NCI-H2081 treated with DMSO at 0.1 percent for 48 hours (cell line): ENCODE measurements around the gene LAMA1.
"Not testable (repeated sequence)": the region's sequence is repeated elsewhere in the genome, so short reads cannot be mapped to it uniquely, and the experiment has no call there.

ENCODE experiments used
- DNase-seq: peaks from one replicate; lab custom pipeline; 2025; lab: John Stamatoyannopoulos, UW

LAMA1 gene

DNA sequence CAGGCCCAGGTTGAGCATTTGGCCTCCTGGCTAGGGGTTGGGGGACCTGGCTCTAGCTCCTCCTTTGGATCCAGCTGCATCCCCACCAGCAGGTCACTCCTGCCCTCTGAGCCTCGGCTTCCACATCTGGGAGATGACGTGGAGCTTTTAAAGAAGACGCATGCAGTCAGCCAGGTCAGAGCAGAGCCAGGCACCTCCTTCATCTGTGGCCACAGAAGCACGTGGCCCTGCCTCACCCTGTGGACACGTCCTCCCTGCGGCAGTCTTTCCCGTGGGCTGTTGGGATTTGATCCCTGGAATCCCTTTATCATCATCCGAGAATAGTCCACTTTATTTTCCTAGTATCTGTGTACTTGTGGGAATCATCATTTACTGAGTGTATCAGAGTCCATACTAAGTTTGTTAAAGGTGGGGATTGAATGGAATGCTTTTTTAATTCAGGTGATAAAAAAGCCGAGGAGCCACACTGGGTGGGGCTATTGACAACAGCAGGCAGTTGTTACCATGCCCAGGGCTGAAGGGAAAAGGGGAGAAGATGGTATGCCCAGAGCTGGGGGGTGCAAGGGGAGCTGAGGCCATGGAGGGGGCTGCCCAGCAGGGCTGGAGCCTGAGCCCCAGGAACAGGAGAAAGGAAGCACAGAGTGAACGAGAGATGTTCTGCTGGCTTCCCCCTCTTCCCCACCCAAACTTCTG lies 170.1 kb downstream of the LAMA1 start:
- DNase-seq = no peak

DNA sequence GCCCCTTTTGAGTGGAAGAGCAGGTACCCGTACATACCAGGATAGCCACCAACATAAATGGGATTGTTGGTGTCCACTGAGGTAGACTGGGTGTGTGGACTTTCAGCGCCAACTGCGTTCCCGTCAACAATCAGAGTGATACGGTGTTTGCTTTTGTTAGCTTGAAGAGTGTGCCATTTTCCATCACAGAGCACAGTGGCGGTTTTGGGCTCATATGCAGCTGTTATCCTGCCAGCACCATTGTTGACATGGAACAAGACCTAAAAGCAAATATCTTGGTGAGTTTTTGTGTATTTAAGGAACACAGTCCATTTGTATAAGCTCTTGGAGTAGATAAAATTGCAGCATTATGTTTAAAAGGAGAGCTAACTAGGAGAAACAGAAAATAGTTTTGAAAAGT lies 174.5 kb downstream of the LAMA1 start:
- DNase-seq = no peak

- DNase-seq = no peak
Measured at GRCh38 chr18:6942742-6943141, 174.9 kb downstream of the LAMA1 start.

DNA sequence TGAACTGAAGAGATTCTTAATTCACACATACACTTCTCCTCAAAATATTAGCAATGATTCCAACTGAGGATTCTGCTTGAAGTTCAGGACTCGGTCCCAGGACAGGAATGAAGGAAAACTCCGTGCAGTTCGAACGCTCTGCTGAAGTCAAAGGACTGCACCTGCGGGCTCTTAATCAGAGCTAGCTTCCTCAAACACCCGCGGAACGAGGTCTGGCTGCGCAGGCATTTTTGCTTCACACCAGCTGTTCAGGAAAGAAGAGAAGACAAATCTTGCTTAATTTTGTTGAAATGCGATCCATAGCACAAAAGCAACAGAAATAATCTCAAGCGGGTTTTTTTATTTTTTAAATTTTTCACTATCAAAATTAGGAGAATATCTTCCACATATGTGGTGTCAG lies 175.6 kb downstream of the LAMA1 start:
- no peak for DNase-seq

DNA sequence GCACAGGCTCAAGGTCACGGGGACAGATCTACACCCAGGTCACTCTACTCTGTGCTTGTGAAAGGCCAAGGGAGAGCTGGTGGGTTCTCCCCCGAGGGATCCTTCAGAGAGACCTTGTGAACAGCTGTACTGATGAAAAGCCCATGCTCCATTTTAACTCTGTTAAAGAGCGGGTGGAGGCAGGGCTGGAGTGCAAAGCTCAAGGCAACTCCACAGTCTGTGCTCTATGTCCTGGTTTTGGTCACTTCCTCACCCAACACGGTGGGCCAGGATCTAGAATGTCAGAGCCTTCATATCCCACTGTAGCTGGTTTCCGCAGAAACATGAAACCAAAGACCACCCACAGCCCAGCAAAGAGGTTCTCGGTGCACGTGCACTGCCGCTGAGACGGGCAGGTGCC lies 177.1 kb downstream of the LAMA1 start:
- no peak for DNase-seq

DNA sequence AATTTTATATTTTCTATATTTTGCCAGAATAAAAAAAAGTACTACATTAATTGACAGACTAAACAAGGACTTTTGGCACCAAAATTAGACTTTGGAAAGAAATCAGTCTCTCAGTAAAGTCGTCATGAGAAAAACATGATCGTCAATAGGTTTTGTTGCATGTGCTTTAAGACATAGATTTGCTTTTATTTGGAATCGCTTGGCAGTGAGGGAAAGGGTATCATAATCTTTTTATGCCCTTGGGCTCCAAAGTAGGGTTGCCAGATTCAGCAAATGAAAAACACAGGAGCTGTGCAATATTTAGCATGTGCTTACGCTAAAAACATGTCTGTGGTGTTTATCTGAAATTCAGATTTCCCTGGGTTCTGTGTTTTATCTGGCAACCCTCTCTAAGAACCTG lies 177.6 kb downstream of the LAMA1 start:
- no peak for DNase-seq

GRCh38 chr18:6938403-6938802 lies 179.2 kb downstream of the LAMA1 start:
- not testable (repeated sequence) for DNase-seq

- no peak for DNase-seq
Measured at GRCh38 chr18:6938003-6938402, 179.6 kb downstream of the LAMA1 start.

GRCh38 chr18:6934859-6935258 lies 182.7 kb downstream of the LAMA1 start:
- DNase-seq = no peak

DNA sequence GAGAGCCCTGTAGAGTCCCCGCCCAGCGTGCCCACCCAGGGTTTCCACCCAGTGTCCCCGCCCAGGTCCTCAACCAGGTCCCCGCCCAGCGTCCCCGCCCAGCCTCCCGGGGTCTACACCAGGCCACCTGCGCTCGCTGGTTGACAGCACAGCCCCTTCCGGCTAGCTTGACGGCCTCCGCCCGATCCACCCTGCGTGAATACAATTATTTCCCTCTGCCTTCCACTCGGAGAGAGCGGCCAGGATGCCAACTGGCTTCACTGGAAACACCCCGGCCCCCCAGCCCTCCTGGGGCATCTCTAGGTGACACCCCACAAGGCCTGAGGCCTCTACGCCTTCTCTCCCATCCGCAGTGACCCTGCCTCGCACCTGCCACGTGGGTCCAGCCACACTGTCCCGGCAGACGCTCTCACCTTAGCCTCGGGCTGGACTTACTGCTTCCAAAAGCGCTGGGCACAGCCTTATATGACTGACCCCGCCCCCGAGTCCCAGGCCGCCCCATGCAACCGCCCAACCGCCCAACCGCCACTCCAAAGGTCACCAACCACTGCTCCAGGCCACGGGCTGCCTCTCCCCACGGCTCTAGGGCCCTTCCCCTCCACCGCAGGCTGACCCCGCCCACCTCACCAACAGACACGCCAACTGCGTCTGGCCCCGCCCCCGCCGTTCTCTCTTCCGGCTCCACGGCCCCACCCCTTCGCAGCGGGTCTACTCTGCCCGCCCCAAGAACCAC lies 188.1 kb downstream of the LAMA1 start:
- DNase-seq = no peak

DNA sequence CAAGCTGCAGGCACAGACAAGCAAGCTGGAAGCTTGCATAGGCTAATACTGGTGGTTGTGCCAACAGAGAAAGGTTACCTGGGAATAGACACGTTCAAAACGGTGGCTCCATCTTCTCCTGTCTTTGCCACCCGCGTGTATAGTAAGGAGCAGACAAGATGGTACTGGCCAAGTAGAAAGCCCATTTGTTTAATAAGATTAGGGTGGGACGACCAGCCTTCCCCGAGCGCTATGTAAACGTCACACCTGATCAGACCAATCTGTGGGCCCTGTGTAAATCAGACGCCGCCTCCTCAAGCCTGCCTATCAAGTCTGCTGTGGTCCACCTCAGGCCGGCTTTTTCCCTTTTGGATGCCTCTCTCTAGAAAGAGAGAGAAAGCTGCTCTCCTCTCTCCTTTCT lies 189.2 kb downstream of the LAMA1 start:
- DNase-seq = no peak

DNA sequence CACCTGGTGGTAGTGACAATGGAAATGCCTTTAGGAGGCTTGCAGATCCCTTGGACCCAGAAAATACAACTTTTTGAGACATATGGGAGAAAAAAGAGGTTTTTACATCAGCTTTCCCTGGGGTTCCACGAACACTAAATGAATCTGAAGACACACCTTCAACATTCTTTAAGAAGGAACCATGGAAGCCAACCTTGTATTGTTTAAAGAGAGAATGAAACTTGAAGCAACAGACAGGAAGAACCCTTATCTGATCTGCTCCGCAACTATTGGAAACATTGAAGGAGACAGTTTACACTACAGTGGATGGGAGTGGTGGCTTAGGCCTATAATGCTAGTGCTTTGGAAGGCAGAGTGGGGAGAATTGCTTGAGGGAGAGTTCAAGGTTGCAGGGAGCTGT lies 190.4 kb downstream of the LAMA1 start:
- DNase-seq = no peak

GRCh38 chr18:6923220-6923619 lies 194.4 kb downstream of the LAMA1 start:
- DNase-seq = no peak

DNA sequence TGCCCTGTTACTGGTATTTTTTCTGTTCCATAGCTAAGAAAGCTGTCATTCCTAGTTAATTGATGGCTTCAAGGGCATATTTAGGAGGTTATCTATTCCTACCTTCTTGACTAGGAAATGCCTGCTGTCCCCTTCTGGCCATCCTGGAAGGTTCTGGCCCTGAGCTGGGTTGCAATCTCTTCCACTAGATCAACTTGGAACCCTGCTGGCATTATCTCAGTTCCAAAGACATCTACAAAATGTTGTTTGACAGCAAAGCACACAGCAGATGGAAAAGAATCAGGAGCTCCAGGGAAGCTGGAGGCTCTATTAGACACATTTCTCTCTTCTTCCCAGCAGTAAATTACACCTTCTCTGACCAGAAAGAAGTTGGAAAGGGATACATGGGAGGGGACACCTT lies 196.0 kb downstream of the LAMA1 start:
- no peak for DNase-seq

DNA sequence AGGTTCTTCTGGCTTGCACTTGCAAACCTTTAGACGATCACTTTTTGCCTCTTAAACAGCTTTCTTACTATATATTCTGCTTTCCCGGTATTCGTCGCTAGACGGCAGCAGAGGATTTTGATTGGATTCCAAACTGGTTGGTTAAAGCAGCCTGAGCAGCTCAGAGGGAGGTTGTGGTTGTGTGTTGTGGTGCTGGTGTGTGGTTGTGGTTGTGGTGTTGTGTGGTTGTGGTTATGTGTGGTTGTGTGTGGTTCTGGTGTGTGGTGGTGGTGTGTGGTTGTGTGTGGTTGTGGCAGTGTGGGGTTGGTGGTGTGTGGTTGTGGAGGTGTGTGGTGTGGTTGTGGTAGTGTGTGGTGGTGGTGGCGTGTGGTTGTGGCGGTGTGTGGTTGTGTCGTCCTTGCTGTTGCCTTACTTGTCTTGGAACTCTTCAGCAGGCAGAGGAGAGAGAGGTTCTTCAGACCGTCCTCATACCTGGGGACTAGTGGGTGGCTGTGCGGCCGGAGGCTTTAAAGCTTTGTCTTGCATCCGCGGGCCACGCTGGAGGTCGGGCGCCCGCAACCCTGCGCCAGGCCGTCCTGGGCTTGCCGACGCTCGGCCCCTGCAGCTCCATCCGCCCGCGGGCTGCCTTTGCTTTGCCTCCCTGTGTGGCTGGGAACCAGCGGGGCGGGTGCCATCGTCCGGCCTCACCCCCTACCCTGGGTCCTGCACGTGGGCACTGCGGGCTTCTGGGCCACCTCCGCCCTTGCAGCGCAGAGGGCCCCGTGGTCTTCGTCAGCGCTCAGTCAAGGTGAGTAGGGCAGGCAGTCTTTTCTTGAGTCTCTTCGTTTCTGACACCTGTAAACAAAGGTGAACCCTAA lies 197.3 kb downstream of the LAMA1 start:
- peak; percentile 30 for DNase-seq

- DNase-seq = no peak
Measured at GRCh38 chr18:6917072-6917471, 200.5 kb downstream of the LAMA1 start.

GRCh38 chr18:6901286-6901926 lies 216.2 kb downstream of the LAMA1 start:
- no peak for DNase-seq

- no peak for DNase-seq
Measured at GRCh38 chr18:6891788-6892187, 225.8 kb downstream of the LAMA1 start.
